Measurements from ENCODE around the gene MNDA. TPM values are rescaled to one million over a fixed set of nuclear protein-coding genes. Genes with fewer than 3 reads are reported as not detected.
A peak's percentile ranks its signal among the peaks of the same experiment; 100 is the strongest.
"Not testable (repeated sequence)": the region's sequence is repeated elsewhere in the genome, so short reads cannot be mapped to it uniquely, and the experiment has no call there.

The MNDA gene
- total and polyA plus RNA-seq, 4 experiments from 2014 or later, result 0.29 to 0.57 (median 0.53) TPM

DNA sequence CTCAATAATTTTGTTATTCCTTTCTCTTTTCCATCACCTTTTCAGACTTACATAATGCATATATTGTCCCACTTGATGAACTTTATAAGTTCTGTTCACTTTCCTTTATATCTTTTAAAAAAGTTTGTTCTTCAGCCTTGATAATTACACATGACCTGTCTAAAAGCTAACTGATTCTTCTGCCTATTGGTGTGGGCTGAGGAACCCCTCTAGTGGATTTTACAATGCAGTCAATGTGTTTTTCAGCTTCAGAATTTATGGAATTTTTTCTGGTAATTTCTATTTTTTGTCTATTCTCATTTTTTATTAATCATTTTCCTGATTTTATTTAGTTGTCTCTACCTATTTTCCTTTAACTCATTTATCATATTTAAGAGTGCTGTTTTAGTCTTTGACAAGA is 7.5 kb downstream of the MNDA start:
- H3K36me3 ChIP-seq (ENCODE audit: insufficient read depth, low read length), result no peaks in the 10 kb centered on the region

DNA sequence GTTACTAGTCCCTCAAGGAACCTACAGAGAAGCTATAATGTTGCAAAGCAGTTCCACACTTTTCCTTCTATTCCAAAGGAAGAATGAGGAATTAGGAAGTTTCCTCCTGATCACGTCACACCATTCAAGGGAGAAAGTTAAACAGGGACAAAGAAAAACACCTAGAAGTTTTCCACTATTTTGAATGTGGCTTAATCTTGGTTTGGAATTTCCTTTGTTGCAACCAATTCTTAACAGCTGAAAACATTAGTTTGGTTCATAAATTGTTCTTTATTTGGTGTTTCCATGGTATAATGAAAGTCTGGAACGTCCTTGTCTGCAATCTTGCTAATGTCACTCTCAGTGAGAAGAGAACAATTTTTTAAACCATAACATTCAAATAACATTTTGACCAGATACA is 8.4 kb downstream of the MNDA start:
- H3K4me3 Mint-ChIP-seq, result no peak overlapping the region
- H3K4me1 Mint-ChIP-seq, result no peaks in the 10 kb centered on the region
- Histone ChIP-seq H3K4me3 (ENCODE audit: low read length in 2 of 2) (no peak overlapping the region), H3K36me3 (ENCODE audit: insufficient read depth, low read length) (no peaks in the 10 kb centered on the region), H3K9me3 (ENCODE audit: control insufficient read depth in 1 of 2, low read length in 2 of 2) (no peaks in the 10 kb centered on the region), H3K27ac (ENCODE audit: low read depth, low read length) (no peak overlapping the region), H3K27me3 (ENCODE audit: insufficient read depth, low read length) (no peaks in the 10 kb centered on the region), H3K4me1 (ENCODE audit: insufficient read depth, low read length) (no peaks in the 10 kb centered on the region)
- peaks cover 0 to 4% of the 10 kb centered on the region in 2 donors for H3K27me3 Mint-ChIP-seq
- no peak for DNase-seq
- ChIA-PET CTCF (ENCODE audit: partially characterized antibody) (no interaction called here), POLR2A (ENCODE audit: partially characterized antibody) (no interaction called here)
- H3K36me3 Mint-ChIP-seq, result peaks cover 0 to 12% of the 10 kb centered on the region in 2 donors
- intact Hi-C loops (cut with micrococcal nuclease), result no loop called here
- no peak overlapping the region for H3K27ac Mint-ChIP-seq
- H3K9me3 Mint-ChIP-seq, result peaks cover 0 to 16% (median 11%) of the 10 kb centered on the region in 8 donors

More for the DNA sequence above, 7.5 kb downstream of the MNDA start:
- Histone ChIP-seq H3K27ac (ENCODE audit: low read depth, low read length) (no peak overlapping the region), H3K4me3 (ENCODE audit: low read length in 2 of 2) (no peak overlapping the region), H3K9me3 (ENCODE audit: control insufficient read depth in 1 of 2, low read length in 2 of 2) (no peaks in the 10 kb centered on the region), H3K4me1 (ENCODE audit: insufficient read depth, low read length) (no peaks in the 10 kb centered on the region), H3K27me3 (ENCODE audit: insufficient read depth, low read length) (no peaks in the 10 kb centered on the region)
- Mint-ChIP-seq H3K36me3 (peaks cover 0 to 12% of the 10 kb centered on the region in 2 donors), H3K27me3 (peaks cover 0 to 4% of the 10 kb centered on the region in 2 donors), H3K4me3 (no peak overlapping the region), H3K4me1 (no peaks in the 10 kb centered on the region), H3K9me3 (peaks cover 0 to 18% (median 11%) of the 10 kb centered on the region in 8 donors), H3K27ac (no peak overlapping the region)
- intact Hi-C loops (cut with micrococcal nuclease), result no loop called here
- ChIA-PET POLR2A (ENCODE audit: partially characterized antibody) (no interaction called here), CTCF (ENCODE audit: partially characterized antibody) (no interaction called here)
- DNase-seq, result no peak

GRCh38 chr1:158840236-158840635 is 9.1 kb downstream of the MNDA start:
- no peak overlapping the region for H3K4me3 ChIP-seq (ENCODE audit: low read length in 2 of 2)
- intact Hi-C loops (cut with micrococcal nuclease), result no loop called here
- Mint-ChIP-seq H3K4me3 (no peak overlapping the region), H3K9me3 (peaks cover 0 to 13% (median 11%) of the 10 kb centered on the region in 8 donors), H3K27me3 (peaks cover 0 to 4% of the 10 kb centered on the region in 2 donors), H3K27ac (no peak overlapping the region), H3K36me3 (peaks cover 0 to 12% of the 10 kb centered on the region in 2 donors), H3K4me1 (no peaks in the 10 kb centered on the region)
- DNase-seq, result no peak
- H3K27me3 ChIP-seq (ENCODE audit: insufficient read depth, low read length), result no peaks in the 10 kb centered on the region
- no peaks in the 10 kb centered on the region for H3K9me3 ChIP-seq (ENCODE audit: control insufficient read depth in 1 of 2, low read length in 2 of 2)
- POLR2A ChIA-PET (ENCODE audit: partially characterized antibody), result no interaction called here
- CTCF ChIA-PET (ENCODE audit: partially characterized antibody), result no interaction called here
- H3K36me3 ChIP-seq (ENCODE audit: insufficient read depth, low read length), result no peaks in the 10 kb centered on the region
- H3K4me1 ChIP-seq (ENCODE audit: insufficient read depth, low read length), result no peaks in the 10 kb centered on the region
- H3K27ac ChIP-seq (ENCODE audit: low read depth, low read length), result no peak overlapping the region

- ChIA-PET POLR2A (ENCODE audit: partially characterized antibody) (no interaction called here), CTCF (ENCODE audit: partially characterized antibody) (no interaction called here)
- Mint-ChIP-seq H3K4me3 (no peak overlapping the region), H3K36me3 (peaks cover 2 to 15% of the 10 kb centered on the region in 2 donors), H3K27me3 (peaks cover 8 to 12% of the 10 kb centered on the region in 2 donors), H3K27ac (no peak overlapping the region), H3K4me1 (no peaks in the 10 kb centered on the region), H3K9me3 (peaks cover 2 to 29% (median 16%) of the 10 kb centered on the region in 8 donors)
- Histone ChIP-seq H3K9me3 (ENCODE audit: control insufficient read depth in 1 of 2, low read length in 2 of 2) (no peaks in the 10 kb centered on the region), H3K27ac (ENCODE audit: low read depth, low read length) (no peak overlapping the region), H3K4me1 (ENCODE audit: insufficient read depth, low read length) (no peaks in the 10 kb centered on the region), H3K27me3 (ENCODE audit: insufficient read depth, low read length) (no peaks in the 10 kb centered on the region), H3K36me3 (ENCODE audit: insufficient read depth, low read length) (no peaks in the 10 kb centered on the region), H3K4me3 (ENCODE audit: low read length in 2 of 2) (no peak overlapping the region)
- intact Hi-C loops (cut with micrococcal nuclease), result no loop called here
- no peak for DNase-seq
These were observed 33.4 kb downstream of the MNDA start for GRCh38 chr1:158864595-158864994.

GRCh38 chr1:158870438-158870837 is 39.3 kb downstream of the MNDA start:
- POLR2A ChIA-PET (ENCODE audit: partially characterized antibody), result not testable (repeated sequence)

GRCh38 chr1:158873141-158873540 is 42.0 kb downstream of the MNDA start:
- Histone ChIP-seq H3K36me3 (ENCODE audit: insufficient read depth, low read length) (no peaks in the 10 kb centered on the region), H3K4me1 (ENCODE audit: insufficient read depth, low read length) (no peaks in the 10 kb centered on the region), H3K9me3 (ENCODE audit: control insufficient read depth in 1 of 2, low read length in 2 of 2) (no peaks in the 10 kb centered on the region), H3K4me3 (ENCODE audit: low read length in 2 of 2) (no peak overlapping the region), H3K27ac (ENCODE audit: low read depth, low read length) (no peak overlapping the region), H3K27me3 (ENCODE audit: insufficient read depth, low read length) (no peaks in the 10 kb centered on the region)
- Mint-ChIP-seq H3K4me1 (no peaks in the 10 kb centered on the region), H3K4me3 (no peak overlapping the region), H3K9me3 (peaks cover 0 to 6% (median 0%) of the 10 kb centered on the region in 8 donors), H3K36me3 (no peaks in the 10 kb centered on the region), H3K27me3 (peaks cover 0 to 7% of the 10 kb centered on the region in 2 donors), H3K27ac (peak overlapping the region in 1 of 7 donors; percentile 13)
- CTCF ChIA-PET (ENCODE audit: partially characterized antibody), result no interaction called here
- no peak for DNase-seq
- POLR2A ChIA-PET (ENCODE audit: partially characterized antibody), result no interaction called here
- intact Hi-C loops (cut with micrococcal nuclease), result no loop called here

More at GRCh38 chr1:158870438-158870837, 39.3 kb downstream of the MNDA start:
- H3K27me3 ChIP-seq (ENCODE audit: insufficient read depth, low read length); H3K27ac ChIP-seq (ENCODE audit: low read depth, low read length); intact Hi-C loops (cut with micrococcal nuclease); CTCF ChIA-PET (ENCODE audit: partially characterized antibody); H3K4me1 Mint-ChIP-seq; H3K27ac Mint-ChIP-seq; H3K36me3 ChIP-seq (ENCODE audit: insufficient read depth, low read length); DNase-seq; H3K36me3 Mint-ChIP-seq; H3K4me3 Mint-ChIP-seq; H3K27me3 Mint-ChIP-seq; H3K4me3 ChIP-seq (ENCODE audit: low read length in 2 of 2); H3K4me1 ChIP-seq (ENCODE audit: insufficient read depth, low read length); H3K9me3 ChIP-seq (ENCODE audit: control insufficient read depth in 1 of 2, low read length in 2 of 2): not testable (repeated sequence)
- peaks cover 0 to 11% (median 5%) of the 10 kb centered on the region in 8 donors for H3K9me3 Mint-ChIP-seq

DNA sequence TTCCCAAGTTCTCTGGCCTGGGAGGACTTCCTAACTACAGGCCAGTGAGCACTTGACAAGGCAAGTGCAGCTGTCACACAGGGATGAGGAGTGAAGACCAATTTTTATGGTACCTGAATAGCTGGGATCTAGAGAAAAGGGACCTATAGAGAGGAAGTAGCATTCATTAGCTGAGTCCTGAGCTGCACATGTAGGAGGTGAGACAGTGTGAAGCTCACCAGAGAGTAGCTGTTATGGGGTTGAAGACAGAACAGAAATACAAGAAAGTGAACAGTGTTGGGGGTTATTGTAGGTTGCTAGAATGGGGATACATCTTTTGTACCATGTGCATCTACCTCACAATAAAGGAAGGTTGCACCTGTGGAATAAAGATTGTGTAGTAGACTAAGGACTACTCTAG is 62.5 kb downstream of the MNDA start:
- H3K4me3 Mint-ChIP-seq, result no peak overlapping the region
- intact Hi-C loops (cut with micrococcal nuclease), result no loop called here
- no peak overlapping the region for H3K27ac Mint-ChIP-seq
- H3K9me3 Mint-ChIP-seq, result peaks cover 0 to 14% (median 10%) of the 10 kb centered on the region in 8 donors
- H3K4me1 Mint-ChIP-seq, result no peaks in the 10 kb centered on the region
- Histone ChIP-seq H3K36me3 (ENCODE audit: insufficient read depth, low read length) (no peaks in the 10 kb centered on the region), H3K4me1 (ENCODE audit: insufficient read depth, low read length) (no peaks in the 10 kb centered on the region), H3K27me3 (ENCODE audit: insufficient read depth, low read length) (no peaks in the 10 kb centered on the region), H3K4me3 (ENCODE audit: low read length in 2 of 2) (no peak overlapping the region), H3K9me3 (ENCODE audit: control insufficient read depth in 1 of 2, low read length in 2 of 2) (no peaks in the 10 kb centered on the region), H3K27ac (ENCODE audit: low read depth, low read length) (no peak overlapping the region)
- CTCF ChIA-PET (ENCODE audit: partially characterized antibody), result no interaction called here
- DNase-seq, result no peak
- no peaks in the 10 kb centered on the region for H3K27me3 Mint-ChIP-seq
- H3K36me3 Mint-ChIP-seq, result peaks cover 1 to 9% of the 10 kb centered on the region in 2 donors
- POLR2A ChIA-PET (ENCODE audit: partially characterized antibody), result no interaction called here

- Histone ChIP-seq H3K27me3 (ENCODE audit: insufficient read depth, low read length) (no peaks in the 10 kb centered on the region), H3K27ac (ENCODE audit: low read depth, low read length) (no peak overlapping the region), H3K9me3 (ENCODE audit: control insufficient read depth in 1 of 2, low read length in 2 of 2) (no peaks in the 10 kb centered on the region), H3K4me3 (ENCODE audit: low read length in 2 of 2) (no peak overlapping the region), H3K36me3 (ENCODE audit: insufficient read depth, low read length) (no peaks in the 10 kb centered on the region), H3K4me1 (ENCODE audit: insufficient read depth, low read length) (no peaks in the 10 kb centered on the region)
- Mint-ChIP-seq H3K4me3 (no peak overlapping the region), H3K36me3 (peaks cover under 1 to 9% of the 10 kb centered on the region in 2 donors), H3K27ac (no peak overlapping the region), H3K9me3 (peaks cover 0 to 12% (median 8%) of the 10 kb centered on the region in 8 donors), H3K4me1 (peaks cover 0 to 3% (median 0%) of the 10 kb centered on the region in 4 donors), H3K27me3 (peaks cover 0 to 4% of the 10 kb centered on the region in 2 donors)
- ChIA-PET POLR2A (ENCODE audit: partially characterized antibody) (no interaction called here), CTCF (ENCODE audit: partially characterized antibody) (no interaction called here)
- DNase-seq, result no peak
- intact Hi-C loops (cut with micrococcal nuclease), result no loop called here
These were observed 67.6 kb downstream of the MNDA start for GRCh38 chr1:158898722-158899121.
